Hepatocyte (in vitro differentiated cells): ENCODE measurements around the gene LINC00237. TPM values are rescaled to one million over a fixed set of nuclear protein-coding genes. Genes with fewer than 3 reads are reported as not detected.
A peak's percentile ranks its signal among the peaks of the same experiment; 100 is the strongest.

Experiments
- DNase-seq: peaks from one replicate; pipeline ENCODE4 v3.0.0-alpha.2; 2016; ENCODE audit warnings: low spot score
- H2AFZ ChIP-seq: fragments of 200-600 bp; sonication (generic); 2 replicates; pipeline ENCODE4 v1.6.0; 2016; ENCODE audit warnings: antibody characterized with exemption, mild to moderate bottlenecking
- H3K27ac ChIP-seq: fragments of 200-600 bp; sonication (generic); 2 replicates; pipeline ENCODE4 v1.5.1; 2016; ENCODE audit warnings: mild to moderate bottlenecking
- H3K27me3 ChIP-seq: fragments of 200-600 bp; sonication (generic); 2 replicates; pipeline ENCODE4 v1.6.1; 2016
- H3K36me3 ChIP-seq: fragments of 200-600 bp; sonication (generic); replicated peaks from 2 replicates; pipeline ENCODE4 v1.5.1; 2016; ENCODE audit warnings: low read depth; ENCODE audit not compliant: insufficient read depth
- H3K4me1 ChIP-seq: fragments of 200-600 bp; sonication (generic); 2 replicates; pipeline ENCODE4 v1.5.1; 2016; ENCODE audit warnings: mild to moderate bottlenecking, moderate library complexity; ENCODE audit not compliant: insufficient read depth
- H3K4me2 ChIP-seq: fragments of 200-600 bp; sonication (generic); 2 replicates; pipeline ENCODE4 v1.6.0; 2016
- H3K4me3 ChIP-seq: fragments of 200-600 bp; sonication (generic); 2 replicates; pipeline ENCODE4 v1.5.1; 2016; ENCODE audit warnings: mild to moderate bottlenecking
- H3K79me2 ChIP-seq: fragments of 200-600 bp; sonication (generic); 2 replicates; pipeline ENCODE4 v1.6.0; 2017; ENCODE audit warnings: mild to moderate bottlenecking
- H3K9me2 ChIP-seq: fragments of 200-600 bp; sonication (generic); replicated peaks from 2 replicates; pipeline ENCODE4 v1.6.0; 2017; ENCODE audit warnings: mild to moderate bottlenecking; ENCODE audit not compliant: insufficient read depth
- H3K9me3 ChIP-seq: fragments of 200-600 bp; sonication (generic); 2 replicates; pipeline ENCODE4 v1.5.1; 2016; ENCODE audit warnings: low read depth, mild to moderate bottlenecking
- H4K20me1 ChIP-seq: fragments of 200-600 bp; sonication (generic); 2 replicates; pipeline ENCODE4 v1.6.0; 2016; ENCODE audit warnings: mild to moderate bottlenecking; ENCODE audit not compliant: insufficient read depth, poor library complexity, severe bottlenecking
- CTCF ChIP-seq: fragments of 200-600 bp; sonication (generic); IDR thresholded peaks from 2 replicates; pipeline ENCODE4 v1.5.1; 2016; ENCODE audit warnings: antibody characterized with exemption, mild to moderate bottlenecking; ENCODE audit not compliant: poor library complexity
- EZH2 ChIP-seq: fragments of 200-600 bp; sonication (generic); IDR thresholded peaks from 2 replicates; pipeline ENCODE4 v1.6.1; 2016; ENCODE audit warnings: antibody characterized with exemption, mild to moderate bottlenecking, borderline replicate concordance
- EZH2phosphoT487 ChIP-seq: fragments of 200-600 bp; sonication (generic); IDR thresholded peaks from one replicate; pipeline ENCODE4 v1.6.1; 2018; ENCODE audit warnings: antibody characterized with exemption, mild to moderate bottlenecking, low read depth, moderate library complexity; ENCODE audit not compliant: unreplicated experiment, severe bottlenecking
- WGBS: methylation state at CpG from one replicate; pipeline ENCODE4 v1.1.6; 2016; ENCODE audit warnings: low lambda C conversion rate; ENCODE audit errors: missing lambda C conversion rate; 5-methylcytosine and 5-hydroxymethylcytosine counted together
- polyA plus RNA-seq: library from polyadenylated mRNA; unstranded; fragments of >200 nt; fragmentation: Nextera tagmentation; extraction: Ambion mirVana; gene quantifications from 2 replicates; pipeline ENCODE4 v1.2.1, GENCODE V29; 2016
- total RNA-seq: library from RNA; depleted of rRNA; stranded (reverse); fragments of >200 nt; gene quantifications from 2 replicates; pipeline ENCODE4 v1.2.3, GENCODE V29; 2014

The LINC00237 gene
- total and polyA plus RNA-seq, 2 experiments from 2014 or later: not detected

- no peak for DNase-seq
- H3K4me3 ChIP-seq: no peak overlapping the region
- H3K27me3 ChIP-seq: no peaks in the 10 kb centered on the region
- H3K9me3 ChIP-seq: no peaks in the 10 kb centered on the region
- no peak overlapping the region for H3K4me2 ChIP-seq
- no peaks in the 10 kb centered on the region for H4K20me1 ChIP-seq
- peaks cover 14% of the 10 kb centered on the region for H3K79me2 ChIP-seq
- H3K27ac ChIP-seq: no peak overlapping the region
- no peaks in the 10 kb centered on the region for H3K9me2 ChIP-seq
- TF ChIP-seq CTCF: no peak
- TF ChIP-seq EZH2phosphoT487: no peak
- no peak for TF ChIP-seq EZH2
- 72% methylated on average over 5 of the region's 5 CpGs for WGBS
- H2AFZ ChIP-seq: no peak overlapping the region
- H3K36me3 ChIP-seq: no peaks in the 10 kb centered on the region
- H3K4me1 ChIP-seq: peaks cover 8% of the 10 kb centered on the region
Observed at GRCh38 chr20:21129861-21130260, 23.7 kb upstream of the LINC00237 start.

GRCh38 chr20:21127201-21127981 is 21.2 kb upstream of the LINC00237 start:
- Histone ChIP-seq H3K4me1 (peaks cover 8% of the 10 kb centered on the region), H4K20me1 (no peaks in the 10 kb centered on the region), H3K9me3 (no peaks in the 10 kb centered on the region), H2AFZ (no peak overlapping the region), H3K36me3 (no peaks in the 10 kb centered on the region), H3K4me2 (peak overlapping the region; percentile 84), H3K27me3 (no peaks in the 10 kb centered on the region), H3K4me3 (no peak overlapping the region), H3K27ac (no peak overlapping the region), H3K9me2 (no peaks in the 10 kb centered on the region), H3K79me2 (peaks cover 14% of the 10 kb centered on the region)
- TF ChIP-seq EZH2: no peak
- no peak for TF ChIP-seq CTCF
- TF ChIP-seq EZH2phosphoT487: no peak
- 87% methylated on average over 5 of the region's 5 CpGs for WGBS
- DNase-seq: no peak

- H3K27me3 ChIP-seq: no peaks in the 10 kb centered on the region
- no peaks in the 10 kb centered on the region for H4K20me1 ChIP-seq
- H3K4me1 ChIP-seq: peaks cover 8% of the 10 kb centered on the region
- 10% methylated on average over 8 of the region's 8 CpGs for WGBS
- H3K4me2 ChIP-seq: peak overlapping the region; percentile 84
- H3K27ac ChIP-seq: peak overlapping the region; percentile 75
- peaks cover 14% of the 10 kb centered on the region for H3K79me2 ChIP-seq
- peak overlapping the region; percentile 88 for H2AFZ ChIP-seq
- H3K9me3 ChIP-seq: no peaks in the 10 kb centered on the region
- DNase-seq: peak; percentile 17
- H3K36me3 ChIP-seq: no peaks in the 10 kb centered on the region
- H3K9me2 ChIP-seq: no peaks in the 10 kb centered on the region
- peak overlapping the region; percentile 66 for H3K4me3 ChIP-seq
- no peak for TF ChIP-seq CTCF
- TF ChIP-seq EZH2phosphoT487: no peak
- no peak for TF ChIP-seq EZH2
Observed at GRCh38 chr20:21126581-21126870, 20.4 kb upstream of the LINC00237 start.
